Measurements from ENCODE around the gene DSCAML1. TPM values are rescaled to one million over a fixed set of nuclear protein-coding genes. Genes with fewer than 3 reads are reported as not detected.

The DSCAML1 gene, protein sequence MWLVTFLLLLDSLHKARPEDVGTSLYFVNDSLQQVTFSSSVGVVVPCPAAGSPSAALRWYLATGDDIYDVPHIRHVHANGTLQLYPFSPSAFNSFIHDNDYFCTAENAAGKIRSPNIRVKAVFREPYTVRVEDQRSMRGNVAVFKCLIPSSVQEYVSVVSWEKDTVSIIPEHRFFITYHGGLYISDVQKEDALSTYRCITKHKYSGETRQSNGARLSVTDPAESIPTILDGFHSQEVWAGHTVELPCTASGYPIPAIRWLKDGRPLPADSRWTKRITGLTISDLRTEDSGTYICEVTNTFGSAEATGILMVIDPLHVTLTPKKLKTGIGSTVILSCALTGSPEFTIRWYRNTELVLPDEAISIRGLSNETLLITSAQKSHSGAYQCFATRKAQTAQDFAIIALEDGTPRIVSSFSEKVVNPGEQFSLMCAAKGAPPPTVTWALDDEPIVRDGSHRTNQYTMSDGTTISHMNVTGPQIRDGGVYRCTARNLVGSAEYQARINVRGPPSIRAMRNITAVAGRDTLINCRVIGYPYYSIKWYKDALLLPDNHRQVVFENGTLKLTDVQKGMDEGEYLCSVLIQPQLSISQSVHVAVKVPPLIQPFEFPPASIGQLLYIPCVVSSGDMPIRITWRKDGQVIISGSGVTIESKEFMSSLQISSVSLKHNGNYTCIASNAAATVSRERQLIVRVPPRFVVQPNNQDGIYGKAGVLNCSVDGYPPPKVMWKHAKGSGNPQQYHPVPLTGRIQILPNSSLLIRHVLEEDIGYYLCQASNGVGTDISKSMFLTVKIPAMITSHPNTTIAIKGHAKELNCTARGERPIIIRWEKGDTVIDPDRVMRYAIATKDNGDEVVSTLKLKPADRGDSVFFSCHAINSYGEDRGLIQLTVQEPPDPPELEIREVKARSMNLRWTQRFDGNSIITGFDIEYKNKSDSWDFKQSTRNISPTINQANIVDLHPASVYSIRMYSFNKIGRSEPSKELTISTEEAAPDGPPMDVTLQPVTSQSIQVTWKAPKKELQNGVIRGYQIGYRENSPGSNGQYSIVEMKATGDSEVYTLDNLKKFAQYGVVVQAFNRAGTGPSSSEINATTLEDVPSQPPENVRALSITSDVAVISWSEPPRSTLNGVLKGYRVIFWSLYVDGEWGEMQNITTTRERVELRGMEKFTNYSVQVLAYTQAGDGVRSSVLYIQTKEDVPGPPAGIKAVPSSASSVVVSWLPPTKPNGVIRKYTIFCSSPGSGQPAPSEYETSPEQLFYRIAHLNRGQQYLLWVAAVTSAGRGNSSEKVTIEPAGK (N-terminal part only)
- 1 to 10 TPM; 1.7 to 2.9 (median 2.0) TPM for polyA plus RNA-seq (ENCODE audit: insufficient read length in 4 of 4)

- DNase-seq (ENCODE audit: low read depth in 4 of 4, low spot score in 3 of 4): no peak
Measured at GRCh38 chr11:117796872-117797529, at the start of gene DSCAML1. DSCAML1 (minus strand) TSS chr11:117797216; CDS start chr11:117797079, 137 bp downstream.

DNA sequence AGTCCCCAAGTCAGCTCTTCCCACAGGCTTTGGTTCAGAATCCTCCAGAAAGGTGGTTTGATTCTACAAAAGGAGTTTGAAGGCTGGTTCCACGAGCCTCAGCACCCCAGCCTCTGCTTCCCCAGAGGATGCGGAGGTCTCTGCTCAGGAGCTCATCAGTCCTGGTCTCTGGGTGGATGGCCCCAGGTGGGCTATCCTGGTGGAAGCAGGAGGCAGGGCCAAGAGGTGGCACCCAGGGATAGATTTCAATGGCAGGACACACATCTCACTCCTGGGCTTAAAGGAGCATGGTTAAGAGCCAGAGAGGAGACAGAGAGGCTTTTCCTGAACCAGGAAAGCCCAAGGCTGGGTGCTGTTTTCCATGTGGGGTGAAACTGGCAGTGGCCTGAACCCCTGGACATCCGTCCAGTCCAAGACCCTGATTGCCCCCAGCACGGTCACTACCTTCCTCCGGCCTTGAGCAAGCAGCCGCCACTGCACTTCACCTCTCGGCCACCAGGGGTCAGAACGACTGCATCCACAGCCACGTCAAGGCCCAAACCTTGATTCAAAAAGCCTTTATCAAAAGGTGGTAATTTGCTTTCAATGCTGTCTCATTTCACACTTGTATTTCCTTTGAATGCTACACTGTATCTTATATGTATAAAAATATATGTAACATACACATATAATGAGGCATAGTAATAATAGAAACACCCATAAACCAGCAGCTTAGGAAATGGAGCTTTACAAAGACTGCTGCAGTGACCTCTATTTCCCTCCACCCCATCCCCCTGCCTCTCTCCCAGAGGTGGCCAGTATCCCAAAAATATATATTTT, 46.9 kb upstream of the DSCAML1 start:
- no peak for DNase-seq (ENCODE audit: low read depth in 4 of 4, low spot score in 3 of 4)

- no peak for DNase-seq (ENCODE audit: low read depth in 4 of 4, low spot score in 3 of 4)
Measured at GRCh38 chr11:117842131-117842941, 45.3 kb upstream of the DSCAML1 start.

DNA sequence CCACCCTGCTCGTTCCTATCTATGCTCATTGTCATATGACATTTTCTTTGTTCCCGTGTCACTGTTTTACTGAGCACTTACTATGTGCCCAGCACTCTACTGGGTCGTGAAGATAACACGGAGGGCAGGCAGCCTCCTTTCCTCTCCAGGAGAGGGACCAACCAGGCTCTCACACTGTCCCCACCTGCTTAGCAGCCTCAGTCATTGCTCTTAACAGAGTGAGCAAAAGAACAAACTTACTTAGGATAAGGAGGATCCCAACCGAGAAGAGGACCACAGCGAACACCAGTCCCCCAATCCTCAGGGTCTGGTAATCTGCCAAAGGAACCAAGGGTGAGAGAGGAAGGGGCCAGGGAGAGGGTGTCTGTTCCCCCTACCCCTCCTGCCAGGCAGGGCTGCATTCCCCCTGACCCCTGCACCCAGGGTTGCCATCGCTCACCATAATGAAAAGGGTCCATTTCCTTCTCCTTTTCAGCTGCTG, 44.6 kb upstream of the DSCAML1 start:
- DNase-seq (ENCODE audit: low read depth in 4 of 4, low spot score in 3 of 4): no peak

DNA sequence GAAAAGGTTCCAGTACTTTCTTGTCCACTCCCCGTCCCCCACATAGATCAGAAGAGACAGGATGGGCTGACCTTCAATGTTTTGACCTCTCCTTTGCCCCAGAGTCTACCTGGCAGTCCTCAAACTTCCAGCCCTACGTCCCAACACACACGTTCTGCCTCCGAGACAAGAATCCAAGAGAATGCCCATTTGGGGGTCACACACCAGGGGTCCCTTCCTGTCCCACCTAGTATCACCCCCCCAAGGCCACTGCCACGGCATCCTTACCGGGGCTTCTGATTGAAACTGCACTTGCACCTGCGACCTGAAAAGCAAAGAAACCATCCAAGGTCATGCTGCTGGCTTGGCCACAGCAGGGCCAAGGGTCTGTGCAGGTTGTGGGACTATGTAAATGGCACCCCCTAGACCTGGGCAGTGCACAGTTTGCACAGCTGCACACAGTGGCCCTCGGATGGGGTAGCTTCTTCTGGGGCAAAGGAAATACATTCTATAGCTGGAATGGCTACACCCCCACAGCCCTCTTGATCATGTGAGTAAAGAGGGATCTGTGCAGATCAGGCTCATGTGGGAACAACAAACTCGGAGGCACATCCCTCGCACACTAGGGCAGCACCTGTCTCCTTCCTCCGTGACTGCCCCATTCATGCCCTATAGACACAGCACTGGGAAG, 44.0 kb upstream of the DSCAML1 start:
- no peak for DNase-seq (ENCODE audit: low read depth in 4 of 4, low spot score in 3 of 4)

DNA sequence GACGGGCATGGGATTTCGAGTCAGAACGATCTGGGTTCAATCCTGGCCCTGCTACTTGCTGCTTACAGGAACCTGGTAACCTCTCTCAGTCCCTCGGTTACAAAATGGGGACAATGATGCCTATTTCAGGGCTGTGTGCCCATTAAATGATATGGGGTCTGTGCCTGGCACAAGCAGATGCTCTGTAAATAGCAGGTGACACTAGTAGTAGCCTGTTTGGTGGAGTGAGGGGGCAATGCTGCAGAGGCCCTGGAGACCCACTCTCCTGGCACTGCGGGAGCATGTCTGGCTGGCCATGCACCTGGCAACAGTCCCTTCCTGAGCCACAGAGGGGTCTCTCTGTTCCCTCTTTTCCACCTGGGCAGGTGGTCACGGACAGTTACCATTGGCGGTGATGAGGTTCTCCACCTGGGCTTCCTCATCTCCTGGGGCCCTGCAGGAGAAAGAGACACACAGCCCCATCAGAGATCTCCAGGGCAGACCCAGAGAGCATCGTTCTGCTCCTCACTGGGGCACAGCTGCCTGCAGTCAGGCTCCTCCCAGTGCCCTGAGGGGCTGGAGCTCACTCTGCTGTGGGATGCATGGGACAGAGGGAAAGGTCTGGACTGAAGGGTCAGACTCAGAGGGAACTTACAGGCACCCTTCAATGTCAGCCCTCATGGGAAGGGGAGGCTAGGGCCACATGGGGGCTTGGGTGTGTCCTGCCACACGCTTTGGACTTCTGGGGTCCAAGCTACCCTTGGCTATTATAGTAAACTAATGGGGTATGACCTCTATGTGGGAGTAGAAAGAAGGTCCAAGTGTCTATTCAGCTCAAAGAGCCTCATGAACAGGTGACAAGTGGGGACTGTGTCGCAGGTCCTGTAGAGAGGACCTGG, 43.2 kb upstream of the DSCAML1 start:
- DNase-seq (ENCODE audit: low read depth in 4 of 4, low spot score in 3 of 4): no peak

DNA sequence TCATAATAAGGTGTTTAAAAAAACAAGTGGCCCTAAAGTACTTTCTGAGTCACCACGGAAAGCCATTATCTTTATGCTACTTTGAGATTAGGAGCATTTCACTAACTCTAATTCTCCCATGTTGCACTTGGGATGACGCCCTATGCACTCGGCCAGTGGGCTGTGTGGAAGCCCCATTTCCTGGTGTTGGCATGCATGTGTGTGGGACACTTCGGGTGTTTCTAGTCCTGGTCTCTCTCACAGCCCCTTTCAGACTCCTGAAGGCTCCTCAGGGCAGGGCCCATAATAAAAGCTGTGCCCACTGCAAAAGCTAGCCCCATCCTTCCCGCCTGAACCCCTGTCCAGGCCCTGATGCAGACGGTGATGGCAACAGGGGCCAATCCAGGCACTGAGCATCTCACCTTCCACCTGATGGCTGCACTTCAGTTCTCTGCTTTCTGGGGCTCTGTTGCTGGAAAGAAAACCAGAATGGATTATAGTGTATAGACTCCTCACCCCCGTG, 42.4 kb upstream of the DSCAML1 start:
- no peak for DNase-seq (ENCODE audit: low read depth in 4 of 4, low spot score in 3 of 4)

DNA sequence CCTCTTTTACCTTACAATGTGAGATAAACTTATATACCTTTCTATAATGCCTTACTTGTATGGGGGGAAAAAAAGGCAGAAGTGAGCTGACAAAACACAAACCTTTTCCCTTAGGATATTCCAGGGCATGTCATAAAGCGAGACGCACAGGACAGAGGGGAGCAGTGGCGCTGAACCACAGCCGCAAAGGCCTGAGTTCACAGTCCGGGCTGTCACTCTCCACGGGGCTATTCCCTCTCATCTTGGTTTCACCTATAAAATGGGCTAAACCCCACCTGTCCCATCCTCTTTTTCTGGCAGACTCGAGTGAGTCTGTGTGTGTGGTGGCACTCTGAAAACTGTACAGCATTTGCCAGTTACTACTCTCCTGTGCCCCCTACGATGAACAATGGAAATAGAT, 41.9 kb upstream of the DSCAML1 start:
- no peak for DNase-seq (ENCODE audit: low read depth in 4 of 4, low spot score in 3 of 4)

DNA sequence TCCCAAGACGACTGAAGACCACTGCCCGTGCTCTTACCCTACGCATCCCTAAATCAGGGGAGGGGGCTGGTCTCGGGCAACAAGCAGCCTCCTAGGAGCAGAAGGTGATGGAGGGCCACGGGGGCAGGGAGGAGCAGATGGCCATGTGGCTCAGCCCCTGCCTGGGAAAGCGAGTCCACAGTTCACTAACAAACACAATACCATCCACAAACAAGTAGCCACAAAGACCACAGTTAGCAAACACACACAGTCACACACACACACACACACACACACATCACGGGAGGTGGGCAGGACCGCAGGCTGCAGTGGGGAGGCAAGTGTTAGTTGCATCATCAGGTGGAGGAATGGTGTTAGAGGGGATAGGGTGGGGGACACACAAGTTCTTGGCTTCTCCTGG, 40.8 kb upstream of the DSCAML1 start:
- no peak for DNase-seq (ENCODE audit: low read depth in 4 of 4, low spot score in 3 of 4)

- no peak for DNase-seq (ENCODE audit: low read depth in 4 of 4, low spot score in 3 of 4)
Measured at GRCh38 chr11:117837070-117837776, 40.2 kb upstream of the DSCAML1 start.

DNA sequence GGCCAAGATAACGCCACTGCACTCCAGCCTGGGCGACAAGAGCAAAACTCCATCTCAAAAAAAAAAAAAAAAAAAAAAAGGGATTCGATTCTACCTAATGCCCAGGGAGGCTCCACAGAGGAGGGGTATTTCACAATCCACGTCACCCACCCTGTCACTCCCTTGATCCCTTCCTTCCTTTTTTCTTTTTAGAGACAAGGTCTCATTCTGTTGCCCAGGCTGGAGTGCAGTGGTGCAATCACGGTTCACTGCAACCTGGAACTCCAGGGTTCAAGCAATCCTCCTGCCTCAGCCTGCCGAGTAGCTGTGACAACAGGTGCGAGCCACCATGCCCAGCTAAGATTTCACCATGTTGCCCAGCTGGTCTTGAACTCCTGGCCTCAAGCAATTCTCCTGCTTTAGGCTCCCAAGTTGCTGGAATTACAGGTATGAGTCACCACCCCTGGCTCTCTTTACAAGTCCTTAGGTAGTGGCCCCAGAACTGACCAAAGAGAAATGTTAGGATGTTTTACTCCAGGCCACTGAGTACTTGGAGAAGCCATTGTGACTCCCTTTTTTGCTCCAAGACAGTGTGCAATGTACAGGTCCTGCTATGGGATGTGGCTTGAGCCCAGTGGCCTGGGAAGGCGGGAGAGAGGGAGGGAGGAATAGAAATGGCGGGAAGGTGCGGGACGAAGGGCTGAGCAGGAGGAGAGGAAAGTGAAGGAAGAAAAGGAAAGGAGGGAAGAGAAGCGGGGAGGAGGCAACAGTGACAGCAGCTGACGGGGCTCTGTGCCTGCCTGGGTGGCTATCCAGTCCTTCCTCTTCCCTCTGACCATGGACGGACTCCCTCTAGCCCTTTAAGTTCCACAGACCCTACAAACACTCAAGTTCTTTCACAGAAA, 39.3 kb upstream of the DSCAML1 start:
- no peak for DNase-seq (ENCODE audit: low read depth in 4 of 4, low spot score in 3 of 4)

- DNase-seq (ENCODE audit: low read depth in 4 of 4, low spot score in 3 of 4): no peak
Measured at GRCh38 chr11:117835576-117835975, 38.6 kb upstream of the DSCAML1 start.

GRCh38 chr11:117834838-117835443, 37.9 kb upstream of the DSCAML1 start:
- DNase-seq (ENCODE audit: low read depth in 4 of 4, low spot score in 3 of 4): no peak

DNA sequence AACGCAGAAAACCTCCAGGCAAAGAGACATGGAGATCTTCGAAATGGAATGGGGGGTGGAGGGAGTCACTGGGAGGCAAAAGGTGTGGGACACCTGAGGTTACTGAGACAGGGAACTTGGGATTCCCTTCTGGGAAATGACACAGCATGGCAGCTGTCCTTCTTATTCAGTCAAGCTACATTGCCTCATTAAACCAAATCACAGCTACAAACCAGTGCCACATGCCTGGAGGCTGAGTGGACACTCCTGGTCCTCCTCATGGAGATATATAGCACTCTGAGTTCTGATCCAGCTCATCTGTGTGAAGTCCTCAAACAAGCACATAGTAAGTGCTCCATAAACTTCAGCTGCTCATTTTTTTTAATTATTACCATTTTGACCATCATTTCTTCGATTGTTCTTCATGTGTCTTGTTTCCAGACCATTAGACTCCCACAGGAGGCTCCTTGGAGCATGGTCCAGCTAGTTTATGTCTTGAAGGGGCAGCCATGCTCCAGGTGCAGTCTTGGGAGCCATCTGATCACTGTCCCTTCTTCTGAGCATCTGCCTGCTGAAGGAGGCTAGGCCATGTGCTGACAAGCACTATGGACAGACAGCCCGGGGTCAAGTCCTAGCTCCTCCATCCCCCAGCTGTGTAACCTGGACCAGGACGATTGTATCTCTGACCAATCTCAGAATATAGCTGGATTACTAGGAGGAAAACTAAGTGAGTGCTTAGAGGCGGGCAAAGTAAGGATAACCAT, 37.2 kb upstream of the DSCAML1 start:
- DNase-seq (ENCODE audit: low read depth in 4 of 4, low spot score in 3 of 4): no peak

Measured in right renal pelvis (tissue), 4 donors.